HCT116 (cell line): ENCODE data around the gene BCR. TPM values are rescaled to one million over a fixed set of nuclear protein-coding genes. Genes with fewer than 3 reads are reported as not detected.

Source experiments
- ATAC-seq: fragments of 200-7000 bp; cut with Tn5 transposase; 2 replicates; pipeline ENCODE4 v1.9.1; 2020; ENCODE audit warnings: mild to moderate bottlenecking, moderate library complexity
- BruUV-seq: library from RNA; stranded (reverse); fragments of 400-500 nt; replicated peaks from 2 replicates; lab custom pipeline; 2021; lab: Mats Ljungman, UMichigan
- CTCF ChIA-PET: fragments of 300-600 bp; sonication (Branson Sonifier 250); formaldehyde crosslinking; loops from one replicate; lab custom pipeline; 2021; ENCODE audit warnings: antibody characterized with exemption; lab: Charles Lee
- POLR2A ChIA-PET: fragments of 300-600, 350-600 bp; sonication (Branson Sonifier 250); formaldehyde crosslinking; loops from one replicate; lab custom pipeline; 2021; ENCODE audit warnings: antibody characterized with exemption; lab: Charles Lee
- RAD21 ChIA-PET, 2 experiments: fragments of 300-600 bp; sonication (Branson Sonifier 250); formaldehyde crosslinking; loops; one replicate each; lab custom pipeline; 2023; ENCODE audit warnings: low total read pairs in 2 of 2; ENCODE audit not compliant: uncharacterized antibody in 2 of 2, unreplicated experiment in 2 of 2, low non-redundant PET in 1 of 2; lab: Charles Lee
- DNase-seq: peaks from one replicate; pipeline ENCODE4 v3.0.0-alpha.2; 2010; ENCODE audit warnings: low read depth, low spot score
- H2AFZ ChIP-seq: fragments of 200-600 bp; shearing (Covaris generic), sonication (generic); 2 replicates; pipeline ENCODE4 v1.6.1; 2017; ENCODE audit warnings: low read depth, mixed run types, mixed read lengths, antibody characterized with exemption, low read length; ENCODE audit not compliant: poor library complexity, severe bottlenecking
- H3K27ac ChIP-seq: 2 replicates; pipeline ENCODE4 v1.5.1; 2012; ENCODE audit warnings: low read depth, low read length
- H3K27me3 ChIP-seq: fragments of 200-600 bp; sonication (generic); 2 replicates; pipeline ENCODE4 v1.6.1; 2016; ENCODE audit warnings: mixed run types, low read length, mixed read lengths; ENCODE audit not compliant: insufficient read depth
- H3K36me3 ChIP-seq, 2 experiments: fragments of 200-500 bp in 1 of 2; fragments of 200-600 bp in 1 of 2; sonication (Bioruptor generic) in 1 of 2; sonication (generic) in 1 of 2; 2 replicates each; pipeline versions ENCODE4 v1.5.1 to v1.6.1; 2014 to 2016; ENCODE audit warnings: low read length in 2 of 2, inconsistent platforms in 1 of 2, mixed read lengths in 1 of 2, mixed run types in 1 of 2; ENCODE audit not compliant: insufficient read depth in 2 of 2, control insufficient read depth in 1 of 2
- H3K4me1 ChIP-seq, 2 experiments: fragments of 200-600 bp in 1 of 2; sonication (generic) in 1 of 2; 2 replicates each; pipeline versions ENCODE4 v1.5.1 to v1.6.1; 2012 to 2017; ENCODE audit warnings: low read length in 2 of 2, inconsistent platforms in 1 of 2, mild to moderate bottlenecking in 1 of 2, mixed read lengths in 1 of 2, mixed run types in 1 of 2, moderate library complexity in 1 of 2; ENCODE audit not compliant: insufficient read depth in 2 of 2, control insufficient read depth in 1 of 2
- H3K4me2 ChIP-seq: fragments of 200-600 bp; sonication (generic); 2 replicates; pipeline ENCODE4 v1.6.1; 2017; ENCODE audit warnings: mixed run types, low read length, mixed read lengths
- H3K4me3 ChIP-seq, 2 experiments: fragments of 200-600 bp in 1 of 2; sonication (generic) in 1 of 2; replicated peaks in 1 of 2; 2 replicates each; pipeline ENCODE4 v1.5.1; 2011 to 2016; ENCODE audit warnings: low read length in 2 of 2, control low read depth in 1 of 2, low read depth in 1 of 2, mild to moderate bottlenecking in 1 of 2, mixed read lengths in 1 of 2, mixed run types in 1 of 2
- H3K79me2 ChIP-seq: fragments of 200-600 bp; sonication (generic); 2 replicates; pipeline ENCODE4 v1.6.1; 2017; ENCODE audit warnings: mild to moderate bottlenecking, mixed run types, low read length, moderate library complexity, mixed read lengths; ENCODE audit not compliant: insufficient read depth
- H3K9ac ChIP-seq: fragments of 200-600 bp; sonication (generic); 2 replicates; pipeline ENCODE4 v1.6.1; 2016; ENCODE audit warnings: low read length, mixed read lengths
- H3K9me2 ChIP-seq: fragments of 200-600 bp; sonication (generic), shearing (Covaris generic); 2 replicates; pipeline ENCODE4 v1.6.1; 2017; ENCODE audit warnings: mixed run types, mild to moderate bottlenecking, moderate library complexity; ENCODE audit not compliant: insufficient read depth
- H3K9me3 ChIP-seq, 2 experiments: fragments of 200-500 bp in 1 of 2; fragments of 200-600 bp in 1 of 2; sonication (Bioruptor generic) in 1 of 2; sonication (generic) in 1 of 2; 2 replicates each; pipeline ENCODE4 v1.6.1; 2014 to 2017; ENCODE audit warnings: low read length in 2 of 2, mixed read lengths in 2 of 2, inconsistent platforms in 1 of 2, low read depth in 1 of 2, mild to moderate bottlenecking in 1 of 2, mixed run types in 1 of 2, moderate library complexity in 1 of 2; ENCODE audit not compliant: control insufficient read depth in 1 of 2, insufficient read depth in 1 of 2
- H4K20me1 ChIP-seq: fragments of 200-600 bp; sonication (generic), shearing (Covaris generic); 2 replicates; pipeline ENCODE4 v1.6.1; 2017; ENCODE audit warnings: mixed run types, mild to moderate bottlenecking, moderate library complexity; ENCODE audit not compliant: insufficient read depth
- ATF3 ChIP-seq: IDR thresholded peaks from 2 replicates; pipeline ENCODE4 v1.6.1; 2012
- CBX3 ChIP-seq: IDR thresholded peaks from 2 replicates; pipeline ENCODE4 v1.6.1; 2012; ENCODE audit warnings: low read depth
- CEBPB ChIP-seq: IDR thresholded peaks from 2 replicates; pipeline ENCODE4 v1.6.1; 2012; ENCODE audit warnings: low read depth
- CTCF ChIP-seq, 3 experiments: fragments of 200-600 bp in 1 of 3; sonication (generic) in 1 of 3; IDR thresholded peaks in 2 of 3; conservative IDR thresholded peaks in 1 of 3; 2 replicates each; pipeline ENCODE4 v1.5.1; 2012 to 2017; ENCODE audit warnings: low read depth in 2 of 3, low read length in 2 of 3, antibody characterized with exemption in 1 of 3, borderline replicate concordance in 1 of 3, control low read depth in 1 of 3, mild to moderate bottlenecking in 1 of 3, mixed read lengths in 1 of 3, mixed run types in 1 of 3, moderate library complexity in 1 of 3; ENCODE audit not compliant: insufficient read depth in 1 of 3
- EZH2phosphoT487 ChIP-seq: fragments of 200-600 bp; IDR thresholded peaks from 2 replicates; pipeline ENCODE4 v1.6.1; 2018; ENCODE audit warnings: antibody characterized with exemption, borderline replicate concordance
- FOSL1 ChIP-seq: IDR thresholded peaks from 2 replicates; pipeline ENCODE4 v1.6.1; 2012; ENCODE audit warnings: low read depth
- MAX ChIP-seq: IDR thresholded peaks from 2 replicates; pipeline ENCODE4 v1.6.1; 2012
- POLR2A ChIP-seq: IDR thresholded peaks from 2 replicates; pipeline ENCODE4 v1.7.0; 2011; ENCODE audit warnings: borderline replicate concordance; ENCODE audit not compliant: insufficient read depth, insufficient read length; ENCODE audit errors: extremely low read depth
- POLR2AphosphoS5 ChIP-seq: IDR thresholded peaks from 2 replicates; pipeline ENCODE4 v1.6.1; 2011; ENCODE audit warnings: mild to moderate bottlenecking, low read depth, low read length, moderate library complexity
- RAD21 ChIP-seq: IDR thresholded peaks from 2 replicates; pipeline ENCODE4 v1.6.1; 2012; ENCODE audit warnings: low read depth, mild to moderate bottlenecking
- REST ChIP-seq: IDR thresholded peaks from 2 replicates; pipeline ENCODE4 v1.6.1; 2012; ENCODE audit warnings: low read depth
- SIN3A ChIP-seq: IDR thresholded peaks from 2 replicates; pipeline ENCODE4 v1.6.1; 2012; ENCODE audit warnings: low read depth
- TCF7L2 ChIP-seq: IDR thresholded peaks from 2 replicates; pipeline ENCODE4 v1.7.0; 2011; ENCODE audit warnings: borderline replicate concordance, inconsistent platforms; ENCODE audit not compliant: insufficient read depth, insufficient read length; ENCODE audit errors: extremely low read depth
- YY1 ChIP-seq: IDR thresholded peaks from 2 replicates; pipeline ENCODE4 v1.6.1; 2011; ENCODE audit warnings: low read length, low read depth, moderate library complexity, mild to moderate bottlenecking; ENCODE audit not compliant: insufficient replicate concordance; ENCODE audit errors: extremely low read depth
- ZBTB33 ChIP-seq: IDR thresholded peaks from 2 replicates; pipeline ENCODE4 v1.6.1; 2011; ENCODE audit warnings: mild to moderate bottlenecking, low read length, moderate library complexity; ENCODE audit not compliant: insufficient replicate concordance; ENCODE audit errors: extremely low read depth
- ZFX ChIP-seq: fragments of 450-650 bp; IDR thresholded peaks from 2 replicates; pipeline ENCODE4 v1.6.1; 2017
- ZNF274 ChIP-seq: fragments of 200-500 bp; sonication (Bioruptor generic); IDR thresholded peaks from 2 replicates; pipeline ENCODE4 v1.6.1; 2014; ENCODE audit warnings: mild to moderate bottlenecking, low read depth, low read length, inconsistent platforms
- intact Hi-C: fragments of 100-400 bp; cut with micrococcal nuclease; formaldehyde crosslinking; loops from 2 replicates; pipeline ENCODE4 v1.10.0; 2022
- total RNA-seq: library from RNA; stranded (reverse); gene quantifications from one replicate; pipeline ENCODE4 v1.2.1, GENCODE V29; 2021; ENCODE audit not compliant: unreplicated experiment

Gene BCR
- total RNA-seq, 1 experiment from 2014 or later, result 39.7 TPM

- ATAC-seq, result no peak
- CTCF ChIA-PET, result no interaction called here
- H3K4me3 ChIP-seq, result no peak overlapping the region
- TF ChIP-seq YY1 (no peak), FOSL1 (no peak), ZBTB33 (no peak), POLR2A (no peak), EZH2phosphoT487 (no peak), CBX3 (no peak), POLR2AphosphoS5 (no peak), SIN3A (no peak), RAD21 (no peak), REST (no peak), ZFX (no peak), MAX (no peak), ZNF274 (no peak), CTCF (IDR thresholded peaks at IDR 0.05 in 2 of 3, conservative IDR thresholded peaks at IDR 0.05 in 1 of 3; ENCODE audit: borderline replicate concordance in 1 of 3, insufficient read depth in 1 of 3, low read depth in 2 of 3, low read length in 2 of 3) (no peak), CEBPB (no peak), ATF3 (no peak), TCF7L2 (no peak)
- no peak for DNase-seq
- H2AFZ ChIP-seq, result no peak overlapping the region
- H3K4me1 ChIP-seq, result peaks cover 0 to 5% of the 10 kb centered on the region in 2 experiments; a peak in 1 of 4 replicates
- H3K27ac ChIP-seq, result no peak overlapping the region
- peaks cover 0 to 3% of the 10 kb centered on the region in 2 experiments; a peak in 1 of 4 replicates for H3K9me3 ChIP-seq
- BruUV-seq, result no TSS peak
- H3K9ac ChIP-seq, result no peak overlapping the region
- RAD21 ChIA-PET, result no interaction called here
- no peaks in the 10 kb centered on the region for H3K27me3 ChIP-seq
- H4K20me1 ChIP-seq, result peaks cover 4% of the 10 kb centered on the region; the same call in 1 of the 2 replicates
- intact Hi-C loops, result no loop called here
- H3K36me3 ChIP-seq, result 0 out of 4 replicates have a peak, but pooled peaks cover 0 to 4% of the 10 kb centered on the region in 2 experiments
- peaks cover 91% of the 10 kb centered on the region for H3K79me2 ChIP-seq
- POLR2A ChIA-PET, result no interaction called here
- H3K4me2 ChIP-seq, result no peak overlapping the region
- H3K9me2 ChIP-seq, result no peaks in the 10 kb centered on the region
Observed at GRCh38 chr22:23237201-23237798, 57.0 kb downstream of the BCR start.
